ENCODE data around the gene HIRA.

DNA sequence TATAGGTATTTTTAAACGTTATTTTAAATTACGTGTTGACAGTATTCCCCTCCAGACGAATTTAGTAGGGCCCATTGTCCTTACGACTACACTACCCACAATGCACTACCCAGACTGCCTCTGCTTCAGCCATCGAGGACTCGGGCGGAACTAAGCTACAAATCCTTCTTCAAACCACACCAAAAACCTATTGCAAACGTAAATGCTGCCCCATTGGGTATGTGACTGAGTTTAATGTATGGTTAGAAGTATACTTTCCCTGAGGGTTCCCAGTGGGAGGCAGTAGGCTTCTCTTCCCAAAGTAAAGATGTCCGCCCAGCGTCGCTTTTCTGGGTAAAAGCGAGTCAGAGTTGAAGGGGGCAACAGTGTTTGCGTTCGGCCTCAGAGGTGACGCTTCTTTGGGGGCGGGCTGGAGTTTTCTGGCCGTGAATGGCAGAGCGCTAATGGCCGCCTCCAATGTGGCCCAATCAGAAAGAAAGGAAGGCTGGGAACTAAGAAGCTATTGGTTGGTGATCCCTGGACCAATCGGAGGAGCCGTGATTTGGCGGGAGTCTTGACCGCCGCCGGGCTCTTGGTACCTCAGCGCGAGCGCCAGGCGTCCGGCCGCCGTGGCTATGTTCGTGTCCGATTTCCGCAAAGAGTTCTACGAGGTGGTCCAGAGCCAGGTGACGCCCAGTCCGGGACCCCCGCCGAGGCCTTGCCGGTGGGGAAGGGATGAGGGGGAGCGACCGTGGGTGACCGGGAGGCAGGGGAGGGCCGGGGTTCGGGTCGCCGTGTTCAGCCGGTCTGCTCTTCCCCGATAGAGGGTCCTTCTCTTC, 48.0 kb upstream of the HIRA start, which contains the start of gene CDC45:
- no peak for TF ChIP-seq EZH2 (IDR thresholded peaks at IDR 0.05; ENCODE audit: insufficient read depth, poor library complexity, severe bottlenecking)
- TF ChIP-seq EZH2phosphoT487 (IDR thresholded peaks at IDR 0.05; ENCODE audit: insufficient read depth, low read depth) = no peak
